ENCODE measurements around the gene HOXA13. TPM values are rescaled to one million over a fixed set of nuclear protein-coding genes. Genes with fewer than 3 reads are reported as not detected.

The HOXA13 gene
- total RNA-seq, 4 donors from 2014 or later = 0.12 TPM; not detected in 3

DNA sequence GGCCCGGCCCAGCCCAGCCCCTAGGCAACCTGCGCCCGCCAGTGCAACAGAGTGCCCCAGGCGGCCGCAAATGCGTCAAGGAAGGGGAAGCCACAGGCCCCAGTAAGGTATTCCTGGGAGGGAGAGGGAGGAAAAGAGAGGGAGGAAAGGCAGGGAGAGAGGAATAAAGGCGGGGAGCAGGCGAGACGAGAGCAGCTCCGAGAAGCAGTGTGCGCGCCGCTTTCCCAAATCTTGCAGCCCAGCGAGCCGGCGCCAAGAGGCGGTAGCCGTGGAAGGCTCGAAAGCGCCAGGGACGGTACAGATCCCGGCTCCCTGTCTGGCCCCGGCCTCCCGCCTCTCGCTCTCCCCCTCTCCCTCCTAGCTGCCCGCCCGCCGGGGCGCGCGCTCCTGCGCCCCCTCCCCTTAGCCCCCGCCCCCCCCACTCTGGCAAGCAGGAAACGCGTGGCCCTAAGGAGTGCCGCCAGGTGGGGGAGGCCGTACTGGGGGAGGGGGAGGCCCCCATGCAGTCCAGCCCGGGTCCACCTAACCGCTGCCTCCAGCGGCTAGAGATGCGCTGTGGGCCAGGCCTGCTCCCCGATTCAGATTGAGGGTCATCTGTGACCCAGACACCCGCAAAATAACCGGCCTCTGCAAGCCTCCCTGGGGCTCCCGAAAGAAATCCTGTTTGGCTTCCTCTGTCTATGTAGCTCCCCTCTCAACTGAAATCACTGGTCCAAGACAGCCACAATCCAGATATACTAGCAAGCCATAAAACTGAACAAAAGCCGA is 30.0 kb downstream of the HOXA13 start:
- no peak for ATAC-seq
- peaks cover 100% of the 10 kb centered on the region for H3K27me3 ChIP-seq
- H3K9me3 ChIP-seq = peaks cover 0 to 3% (median 0%) of the 10 kb centered on the region in 3 donors
- H3K4me3 ChIP-seq = no peak overlapping the region
- WGBS, 2 donors (ENCODE audit: low coverage in 1 of 2) = 0% methylated on average over 1 of the region's 46 CpGs; no CpG with 5 or more reads in 1 of the 2 donors
- H3K4me1 ChIP-seq = peaks cover 0 to 58% (median 34%) of the 10 kb centered on the region in 3 donors
- no peaks in the 10 kb centered on the region for H3K36me3 ChIP-seq
- no peak for TF ChIP-seq EP300 (IDR thresholded peaks at IDR 0.05)
- TF ChIP-seq, protein P1, sequence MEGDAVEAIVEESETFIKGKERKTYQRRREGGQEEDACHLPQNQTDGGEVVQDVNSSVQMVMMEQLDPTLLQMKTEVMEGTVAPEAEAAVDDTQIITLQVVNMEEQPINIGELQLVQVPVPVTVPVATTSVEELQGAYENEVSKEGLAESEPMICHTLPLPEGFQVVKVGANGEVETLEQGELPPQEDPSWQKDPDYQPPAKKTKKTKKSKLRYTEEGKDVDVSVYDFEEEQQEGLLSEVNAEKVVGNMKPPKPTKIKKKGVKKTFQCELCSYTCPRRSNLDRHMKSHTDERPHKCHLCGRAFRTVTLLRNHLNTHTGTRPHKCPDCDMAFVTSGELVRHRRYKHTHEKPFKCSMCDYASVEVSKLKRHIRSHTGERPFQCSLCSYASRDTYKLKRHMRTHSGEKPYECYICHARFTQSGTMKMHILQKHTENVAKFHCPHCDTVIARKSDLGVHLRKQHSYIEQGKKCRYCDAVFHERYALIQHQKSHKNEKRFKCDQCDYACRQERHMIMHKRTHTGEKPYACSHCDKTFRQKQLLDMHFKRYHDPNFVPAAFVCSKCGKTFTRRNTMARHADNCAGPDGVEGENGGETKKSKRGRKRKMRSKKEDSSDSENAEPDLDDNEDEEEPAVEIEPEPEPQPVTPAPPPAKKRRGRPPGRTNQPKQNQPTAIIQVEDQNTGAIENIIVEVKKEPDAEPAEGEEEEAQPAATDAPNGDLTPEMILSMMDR (IDR thresholded peaks at IDR 0.05) = no peak
- no peak for TF ChIP-seq POLR2A (IDR thresholded peaks at IDR 0.05)
- TF ChIP-seq POLR2AphosphoS5 (IDR thresholded peaks at IDR 0.05) = no peak
- no peak overlapping the region for H3K27ac ChIP-seq

GRCh38 chr7:27168265-27168947 is 31.5 kb downstream of the HOXA13 start:
- Histone ChIP-seq H3K27ac (no peak overlapping the region), H3K9me3 (peaks cover 0 to 3% (median 0%) of the 10 kb centered on the region in 3 donors), H3K36me3 (no peaks in the 10 kb centered on the region), H3K4me1 (peaks cover 0 to 53% (median 23%) of the 10 kb centered on the region in 3 donors), H3K4me3 (no peak overlapping the region), H3K27me3 (peaks cover 100% of the 10 kb centered on the region)
- no peak for ATAC-seq
- TF ChIP-seq POLR2AphosphoS5 (IDR thresholded peaks at IDR 0.05) = no peak
- no peak for TF ChIP-seq EP300 (IDR thresholded peaks at IDR 0.05)
- TF ChIP-seq POLR2A (IDR thresholded peaks at IDR 0.05) = no peak
- TF ChIP-seq, protein P1 (IDR thresholded peaks at IDR 0.05) = no peak
- 60% methylated on average over 2 of the region's 25 CpGs; no CpG with 5 or more reads in 1 of the 2 donors for WGBS, 2 donors (ENCODE audit: low coverage in 1 of 2)

DNA sequence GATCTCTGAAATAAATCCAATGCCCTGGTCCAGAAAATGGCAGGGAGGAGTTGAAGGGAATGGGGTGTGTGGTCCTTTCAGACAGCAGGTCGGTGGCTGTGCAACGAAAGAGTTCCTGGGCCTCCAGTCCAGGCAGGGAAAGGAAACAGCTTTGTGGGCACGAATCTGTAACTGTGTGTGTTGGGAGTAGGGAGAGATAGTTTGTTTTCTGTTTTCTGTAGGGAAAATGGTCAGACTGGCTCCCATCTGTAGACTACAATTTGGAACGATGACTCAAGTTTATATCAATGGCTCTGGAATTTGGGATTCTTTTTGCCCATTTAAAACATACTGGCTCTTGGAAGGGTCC is 32.0 kb downstream of the HOXA13 start:
- ATAC-seq = no peak
- Histone ChIP-seq H3K9me3 (peaks cover 0 to 3% (median 0%) of the 10 kb centered on the region in 3 donors), H3K4me1 (peaks cover 0 to 47% (median 18%) of the 10 kb centered on the region in 3 donors), H3K27ac (no peak overlapping the region), H3K27me3 (peaks cover 100% of the 10 kb centered on the region), H3K36me3 (no peaks in the 10 kb centered on the region), H3K4me3 (no peak overlapping the region)
- WGBS, 2 donors (ENCODE audit: low coverage in 1 of 2) = 41 to 64% methylated on average over 3 to 4 of the region's 4 CpGs
- no peak for TF ChIP-seq EP300 (IDR thresholded peaks at IDR 0.05)
- TF ChIP-seq POLR2A (IDR thresholded peaks at IDR 0.05) = no peak
- TF ChIP-seq, protein P1 (IDR thresholded peaks at IDR 0.05) = no peak
- TF ChIP-seq POLR2AphosphoS5 (IDR thresholded peaks at IDR 0.05) = no peak

DNA sequence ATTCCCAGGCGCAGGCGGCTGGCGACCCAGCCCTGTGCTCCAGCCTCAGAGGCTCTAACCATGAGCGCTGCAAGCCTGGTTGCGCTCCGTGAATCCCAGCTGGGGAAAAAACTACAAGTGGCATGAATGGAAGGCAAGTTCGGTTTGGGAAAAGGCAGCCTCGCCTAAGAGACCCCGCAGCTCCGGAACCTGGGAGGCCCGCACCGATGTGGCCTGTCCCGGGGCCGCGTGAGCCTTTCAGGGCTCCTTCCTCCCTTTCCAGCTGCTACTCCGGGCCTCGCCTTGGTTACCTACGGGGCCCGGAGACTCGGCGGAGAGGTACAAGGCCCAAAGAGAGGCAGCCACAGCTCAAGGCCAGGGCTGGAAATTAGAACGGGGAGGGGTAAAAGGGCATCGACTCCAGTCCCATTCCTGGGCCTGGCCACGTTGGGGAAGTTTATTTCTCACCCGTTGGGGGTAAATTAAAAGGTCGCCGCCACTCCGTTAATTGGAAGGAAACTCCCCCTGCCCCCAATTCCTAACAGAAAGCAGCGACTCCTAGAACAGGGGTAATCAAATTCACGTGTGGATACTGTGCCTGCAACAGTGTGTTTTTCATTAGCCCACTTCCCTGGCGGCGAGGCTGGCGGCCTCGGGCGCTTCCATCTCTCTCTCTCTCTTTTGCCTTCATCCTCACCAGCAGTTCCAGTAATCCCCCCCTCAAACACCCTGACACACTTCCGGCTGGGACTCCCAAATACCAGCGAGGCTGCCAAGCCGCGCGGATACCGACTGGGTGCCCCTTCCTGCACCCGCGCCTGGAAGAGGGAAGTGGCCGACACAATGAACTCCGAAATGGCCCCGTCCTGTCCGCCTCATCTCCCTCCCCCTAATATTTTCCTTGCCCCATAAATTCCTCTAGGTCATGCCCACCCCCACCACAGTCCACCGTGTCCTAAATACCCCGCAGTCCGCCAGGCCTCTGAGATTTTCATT is 33.1 kb downstream of the HOXA13 start:
- Histone ChIP-seq H3K27ac (no peak overlapping the region), H3K36me3 (no peaks in the 10 kb centered on the region), H3K4me3 (peak overlapping the region in 1 of 2 donors; percentile 36), H3K9me3 (peaks cover 0 to 3% (median 0%) of the 10 kb centered on the region in 3 donors), H3K27me3 (peaks cover 100% of the 10 kb centered on the region), H3K4me1 (peaks cover 0 to 40% (median 16%) of the 10 kb centered on the region in 3 donors)
- 11 to 20% methylated on average over 12 to 19 of the region's 50 CpGs for WGBS, 2 donors (ENCODE audit: low coverage in 1 of 2)
- TF ChIP-seq POLR2A (IDR thresholded peaks at IDR 0.05) = no peak
- TF ChIP-seq EP300 (IDR thresholded peaks at IDR 0.05) = no peak
- TF ChIP-seq POLR2AphosphoS5 (IDR thresholded peaks at IDR 0.05) = no peak
- TF ChIP-seq, protein P1 (IDR thresholded peaks at IDR 0.05) = no peak
- no peak for ATAC-seq
